OCI-LY3 (cell line): ENCODE results near the gene NGRN.

Source experiments
- CTCF ChIP-seq: fragments of 200-600, 300-600 bp; sonication (generic); IDR thresholded peaks from 2 replicates; pipeline ENCODE4 v1.5.1; 2014; ENCODE audit warnings: antibody characterized with exemption, low read length, low read depth
- EZH2phosphoT487 ChIP-seq: fragments of 200-600 bp; shearing (Covaris generic); IDR thresholded peaks from 2 replicates; pipeline ENCODE4 v1.6.1; 2018; ENCODE audit warnings: antibody characterized with exemption, mixed run types, low read depth

GRCh38 chr15:90257776-90258175 is 7.7 kb upstream of the NGRN start:
- TF ChIP-seq CTCF, result no peak
- TF ChIP-seq EZH2phosphoT487, result no peak
